ENCODE measurements around the gene NEK6.

Gene NEK6

GRCh38 chr9:124373386-124373785 is 115.6 kb downstream of the NEK6 start:
- no peak for DNase-seq
- intact Hi-C loops (cut with DNase I): no loop called here

DNA sequence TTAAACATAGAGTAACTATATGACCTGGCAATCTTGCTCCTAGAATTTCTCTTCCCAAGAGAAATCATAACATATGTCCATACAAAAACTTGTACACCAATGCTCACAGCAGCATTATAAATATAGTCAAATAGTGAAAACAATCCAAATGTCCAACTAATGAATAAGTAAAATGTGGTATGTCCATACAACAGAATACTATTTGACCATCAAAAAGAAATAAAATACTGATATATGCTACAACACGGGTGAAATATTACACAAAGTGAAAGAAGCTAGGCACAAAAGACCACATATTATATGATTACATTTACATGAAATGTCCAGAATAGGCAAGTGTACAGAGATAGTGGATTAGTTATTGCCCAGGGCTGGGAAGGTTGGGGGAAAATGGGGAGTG is 116.1 kb downstream of the NEK6 start:
- DNase-seq: no peak
- intact Hi-C loops (cut with DNase I): no loop called here

DNA sequence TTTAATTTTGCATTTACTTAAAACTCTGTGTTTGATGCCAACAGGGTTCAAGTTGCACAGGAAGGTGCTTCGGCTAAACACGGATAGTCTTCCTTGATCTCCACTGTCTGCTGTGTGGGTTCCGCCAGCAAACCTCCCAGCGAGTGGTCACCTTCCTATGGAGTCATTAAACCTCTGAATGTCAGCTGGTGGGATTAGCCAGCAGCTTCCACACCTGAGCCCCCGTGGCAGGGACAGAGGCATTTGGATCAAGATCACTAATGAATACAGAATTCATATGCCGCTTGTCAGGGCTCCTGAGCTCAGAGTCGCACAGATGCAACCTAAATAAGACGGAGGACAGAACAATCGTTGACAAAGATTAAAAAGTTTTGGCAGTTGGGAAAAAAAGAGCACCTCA is 118.0 kb downstream of the NEK6 start:
- no peak for DNase-seq
- intact Hi-C loops (cut with DNase I): no loop called here

DNA sequence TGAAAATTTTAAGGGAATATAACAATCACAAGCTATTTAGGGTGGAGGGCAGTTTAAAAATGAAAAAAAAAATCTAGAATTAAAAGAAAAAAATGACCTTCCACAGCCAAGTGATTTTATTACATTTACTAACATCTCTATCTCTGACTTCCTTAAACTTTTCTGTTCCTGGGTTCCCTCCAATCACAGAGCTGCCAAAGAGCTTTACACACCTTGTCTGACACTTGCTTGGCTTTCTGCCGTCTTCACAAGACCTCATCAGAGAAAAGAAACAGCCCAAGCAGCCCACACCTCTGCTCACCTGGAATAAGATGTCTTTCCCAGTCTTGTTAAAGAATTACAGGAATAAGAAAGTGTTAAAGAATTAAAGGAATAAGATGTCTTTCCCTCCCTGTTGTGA is 118.6 kb downstream of the NEK6 start:
- intact Hi-C loops (cut with DNase I): no loop called here
- DNase-seq: no peak

- DNase-seq: no peak
- intact Hi-C loops (cut with DNase I): no loop called here
Observed at GRCh38 chr9:124377551-124378406, 120.0 kb downstream of the NEK6 start.

DNA sequence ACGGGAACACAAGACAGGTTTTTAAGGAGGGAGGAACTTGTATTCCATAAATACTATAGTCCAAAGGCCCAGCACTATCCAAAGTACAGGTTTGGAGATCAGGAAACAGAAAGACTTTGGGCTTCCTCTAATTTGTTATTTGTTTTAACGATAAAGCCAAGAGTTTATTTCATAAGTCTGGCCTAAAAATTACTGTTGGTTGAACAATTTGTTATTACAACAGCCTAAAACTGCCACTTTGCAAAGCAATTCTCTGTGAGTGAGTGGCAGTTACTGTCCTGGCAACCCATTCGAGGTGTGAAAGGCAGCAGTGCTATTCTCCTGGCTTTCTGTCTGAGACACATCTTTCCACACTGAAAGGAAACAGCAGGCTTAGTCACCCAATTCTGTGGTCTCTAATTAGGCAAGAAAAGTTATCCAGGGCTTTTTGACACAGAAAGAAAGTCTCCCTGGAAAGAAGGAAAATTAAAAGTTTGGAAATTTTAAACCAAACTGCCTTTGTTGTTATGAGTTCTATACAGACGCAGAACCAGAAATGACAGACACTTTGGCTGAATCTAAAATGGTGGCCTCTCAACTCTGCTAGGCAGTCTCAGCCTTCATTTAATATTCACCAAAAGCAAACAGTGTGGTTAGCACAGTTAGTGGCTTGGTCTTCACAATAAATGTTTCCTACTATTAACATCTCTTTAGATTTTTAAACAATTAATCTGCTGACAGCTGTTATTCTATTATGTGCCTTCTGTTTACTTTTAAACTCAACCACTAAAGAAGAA is 123.6 kb downstream of the NEK6 start:
- DNase-seq: no peak
- intact Hi-C loops (cut with DNase I): no loop called here

GRCh38 chr9:124384210-124384609 is 126.5 kb downstream of the NEK6 start:
- intact Hi-C loops (cut with DNase I): no loop called here
- no peak for DNase-seq

- intact Hi-C loops (cut with DNase I): no loop called here
- no peak for DNase-seq
Observed at GRCh38 chr9:124384846-124385245, 127.1 kb downstream of the NEK6 start.

DNA sequence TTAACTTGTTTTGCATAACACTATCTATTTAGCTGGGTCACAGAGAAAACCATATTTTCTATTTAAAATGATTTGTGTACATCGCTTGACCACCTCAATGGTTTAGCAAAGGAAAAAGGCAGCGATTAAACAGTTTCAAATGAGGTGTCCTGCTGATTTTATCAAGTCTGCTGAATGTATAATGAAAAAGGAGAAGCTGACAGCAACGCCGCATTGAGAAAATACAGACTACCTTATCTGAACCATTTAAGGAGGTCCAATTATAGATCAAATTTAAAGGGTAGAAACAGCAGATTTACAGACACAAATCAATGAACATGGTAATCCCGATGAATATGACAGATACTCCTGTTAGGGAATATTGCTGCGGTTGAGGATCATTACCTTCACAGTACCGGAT is 127.9 kb downstream of the NEK6 start:
- intact Hi-C loops (cut with DNase I): no loop called here

GRCh38 chr9:124386201-124386600 is 128.5 kb downstream of the NEK6 start:
- intact Hi-C loops (cut with DNase I): no loop called here

More for the DNA sequence above, 127.9 kb downstream of the NEK6 start:
- no peak for DNase-seq

DNA sequence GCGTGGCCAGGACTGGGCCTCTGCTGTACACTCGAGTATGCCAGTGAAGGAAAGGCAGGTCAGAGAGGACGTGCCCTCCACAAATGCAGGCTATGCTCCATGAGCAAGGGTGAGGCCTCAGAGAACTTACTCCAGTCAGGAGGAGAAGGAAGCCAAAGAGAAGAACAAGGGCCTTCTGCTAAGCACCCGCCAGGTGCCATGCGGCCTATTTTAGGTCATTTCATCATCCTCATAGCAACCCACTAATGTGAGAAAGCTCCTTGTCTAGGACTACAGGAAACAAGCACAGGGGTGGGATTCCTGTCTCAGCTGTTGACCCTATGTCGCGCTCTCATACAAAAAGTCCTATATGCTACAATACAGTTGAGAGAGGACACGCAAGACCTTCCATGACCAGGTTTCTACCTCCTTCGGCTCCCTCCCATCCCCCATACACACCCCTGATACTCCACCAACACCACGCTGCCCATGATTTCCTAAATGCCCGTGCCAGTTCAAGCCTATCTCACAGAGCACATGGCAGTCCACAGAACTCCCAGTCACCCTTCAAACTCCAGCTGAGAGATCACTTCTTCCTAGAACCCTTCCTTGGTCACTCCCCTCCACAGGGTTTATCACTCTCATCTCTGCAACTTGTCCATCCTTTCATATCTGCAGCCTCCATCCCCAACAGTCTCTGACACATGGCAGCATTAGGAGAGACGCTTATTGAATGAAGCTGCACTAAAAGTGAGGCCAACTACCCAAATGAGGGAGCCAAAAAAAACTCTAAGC is 130.7 kb downstream of the NEK6 start:
- DNase-seq: no peak
- intact Hi-C loops (cut with DNase I): no loop called here

More at GRCh38 chr9:124386201-124386600, 128.5 kb downstream of the NEK6 start:
- no peak for DNase-seq

GRCh38 chr9:124389146-124389939 is 131.6 kb downstream of the NEK6 start:
- intact Hi-C loops (cut with DNase I): no loop called here
- DNase-seq: peak in 15 of 42 donors; percentile 10 to 74 (median 34)

GRCh38 chr9:124390794-124391658 is 133.3 kb downstream of the NEK6 start:
- DNase-seq: no peak
- intact Hi-C loops (cut with DNase I): no loop called here

DNA sequence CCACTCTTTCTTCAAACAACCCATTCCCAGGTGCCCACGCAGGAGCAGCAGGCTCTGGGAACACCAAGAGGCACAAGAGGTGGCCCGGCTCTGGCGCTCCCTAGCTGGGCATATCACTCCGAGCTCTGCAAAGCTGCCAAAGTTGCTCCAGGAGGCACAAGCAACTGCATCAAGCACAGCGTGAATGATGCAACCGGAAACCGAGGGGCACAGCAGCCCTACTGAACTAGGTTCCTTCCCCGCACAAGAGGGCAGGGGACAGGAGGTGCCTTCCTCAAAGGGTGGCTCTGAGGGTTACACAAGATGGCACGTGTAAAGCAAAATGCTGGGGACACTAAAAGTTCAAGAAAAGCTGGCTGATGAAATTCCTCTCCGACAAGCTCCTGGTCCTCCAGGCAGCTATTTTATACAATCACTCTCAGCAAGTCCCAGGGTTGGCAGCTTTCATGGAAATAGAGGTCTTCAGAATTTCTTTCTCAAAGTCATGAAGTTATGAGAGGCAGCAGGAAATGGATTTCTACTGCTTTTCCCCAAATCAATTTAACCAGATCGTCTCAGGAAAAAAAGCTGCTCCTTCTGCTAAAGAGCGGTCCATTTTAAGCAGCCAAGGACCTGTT is 134.6 kb downstream of the NEK6 start:
- peak in 5 of 42 donors; percentile 2 to 33 (median 21) for DNase-seq
- intact Hi-C loops (cut with DNase I): no loop called here

DNA sequence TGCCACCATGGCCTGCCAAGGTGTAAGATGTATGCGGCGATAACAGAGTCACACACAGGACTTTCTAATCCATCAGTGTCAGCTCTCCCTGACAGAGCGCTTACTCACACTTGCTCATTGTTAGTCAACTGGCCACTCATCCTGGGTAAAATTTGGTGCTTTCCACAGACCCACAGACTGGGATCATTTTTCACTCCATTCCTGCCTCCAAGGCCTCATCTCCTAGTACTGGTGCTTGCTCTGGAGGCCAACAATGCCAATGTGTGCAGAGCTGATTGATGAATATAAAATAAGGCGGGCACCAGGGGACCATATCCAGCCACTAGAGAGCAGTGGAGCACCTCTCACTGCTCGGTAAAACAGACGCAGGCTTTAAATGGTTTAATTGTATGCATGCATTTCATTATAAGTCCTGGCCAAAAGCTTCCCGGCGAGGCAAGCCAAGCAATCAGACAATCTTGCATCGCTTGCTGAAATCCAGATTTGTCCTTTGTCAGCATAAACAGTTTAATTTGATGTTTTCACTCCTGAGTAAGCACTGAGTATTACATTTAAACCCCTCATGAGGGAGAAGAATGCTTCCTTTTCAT is 135.2 kb downstream of the NEK6 start:
- DNase-seq: peak; percentile 31 to 89 (median 74)
- intact Hi-C loops (cut with DNase I): no loop called here

GRCh38 chr9:124394167-124394566 is 136.4 kb downstream of the NEK6 start:
- DNase-seq: no peak
- intact Hi-C loops (cut with DNase I): no loop called here

GRCh38 chr9:124394596-124394995 is 136.8 kb downstream of the NEK6 start:
- intact Hi-C loops (cut with DNase I): no loop called here
- no peak for DNase-seq

Data from head of caudate nucleus (tissue), 42 donors.